NCI-H146 treated with DMSO at 0.1 percent for 48 hours (cell line): ENCODE measurements around the gene ATP11C.

Experiments
- DNase-seq: peaks from one replicate; lab custom pipeline; 2025; ENCODE audit not compliant: unreplicated experiment; lab: John Stamatoyannopoulos, UW

The ATP11C gene

GRCh38 chrX:139811942-139812629, 120.8 kb downstream of the ATP11C start:
- no peak for DNase-seq

- DNase-seq, result no peak
Observed at GRCh38 chrX:139804482-139804881, 128.4 kb downstream of the ATP11C start.

GRCh38 chrX:139803224-139803623, 129.6 kb downstream of the ATP11C start:
- no peak for DNase-seq

- DNase-seq, result no peak
Observed at GRCh38 chrX:139802048-139802447, 130.8 kb downstream of the ATP11C start.

GRCh38 chrX:139801397-139801813, 131.4 kb downstream of the ATP11C start:
- no peak for DNase-seq

- no peak for DNase-seq
Observed at GRCh38 chrX:139798701-139799100, 134.2 kb downstream of the ATP11C start.

GRCh38 chrX:139795196-139795595, 137.7 kb downstream of the ATP11C start:
- DNase-seq, result no peak

- no peak for DNase-seq
Observed at GRCh38 chrX:139787601-139788000, 145.3 kb downstream of the ATP11C start.

GRCh38 chrX:139784807-139785206, 148.0 kb downstream of the ATP11C start:
- DNase-seq, result no peak

GRCh38 chrX:139783959-139784358, 148.9 kb downstream of the ATP11C start:
- no peak for DNase-seq

- no peak for DNase-seq
Observed at GRCh38 chrX:139783030-139783429, 149.8 kb downstream of the ATP11C start.

GRCh38 chrX:139776599-139776998, 156.3 kb downstream of the ATP11C start:
- DNase-seq, result no peak

- DNase-seq, result no peak
Observed at GRCh38 chrX:139770366-139770765, 162.5 kb downstream of the ATP11C start.

- no peak for DNase-seq
Observed at GRCh38 chrX:139766545-139766983, 166.3 kb downstream of the ATP11C start.

GRCh38 chrX:139762400-139763183, 170.3 kb downstream of the ATP11C start:
- DNase-seq, result no peak

- no peak for DNase-seq
Observed at GRCh38 chrX:139759637-139760036, 173.2 kb downstream of the ATP11C start.

GRCh38 chrX:139758809-139759208, 174.0 kb downstream of the ATP11C start:
- no peak for DNase-seq

- no peak for DNase-seq
Observed at GRCh38 chrX:139758250-139758649, 174.6 kb downstream of the ATP11C start.

- DNase-seq, result no peak
Observed at GRCh38 chrX:139751053-139751452, 181.8 kb downstream of the ATP11C start.

- DNase-seq, result no peak
Observed at GRCh38 chrX:139750390-139750789, 182.5 kb downstream of the ATP11C start.

GRCh38 chrX:139739138-139739537, 193.7 kb downstream of the ATP11C start:
- DNase-seq, result no peak

- no peak for DNase-seq
Observed at GRCh38 chrX:139738581-139738980, 194.3 kb downstream of the ATP11C start.
